Measurements from ENCODE around the gene ZSCAN10.

Gene ZSCAN10

GRCh38 chr16:3112058-3112880, 13.2 kb upstream of the ZSCAN10 start, which contains the start of gene ZNF205:
TSS of gene ZNF205 (plus strand) at chr16:3112586. CDS start at chr16:3113431, 845 bp downstream.
- peak; percentile 86 for DNase-seq (ENCODE audit: low spot score)

- peak; percentile 81 for DNase-seq (ENCODE audit: low spot score)
These were observed 7.3 kb upstream of the ZSCAN10 start for GRCh38 chr16:3106205-3106928.

GRCh38 chr16:3101841-3102470, 2.9 kb upstream of the ZSCAN10 start:
- no peak for DNase-seq (ENCODE audit: low spot score)

- DNase-seq (ENCODE audit: low spot score): no peak
These were observed 2.1 kb upstream of the ZSCAN10 start for GRCh38 chr16:3101018-3101840.

GRCh38 chr16:3099732-3100499, 822 bp upstream of the ZSCAN10 start:
- DNase-seq (ENCODE audit: low spot score): peak; percentile 64

- DNase-seq (ENCODE audit: low spot score): no peak
These were observed 269 bp upstream of the ZSCAN10 start for GRCh38 chr16:3099395-3099731.

GRCh38 chr16:3097266-3097665, 1.8 kb downstream of the ZSCAN10 start:
- DNase-seq (ENCODE audit: low spot score): no peak

- no peak for DNase-seq (ENCODE audit: low spot score)
These were observed 2.7 kb downstream of the ZSCAN10 start for GRCh38 chr16:3096362-3096761.

GRCh38 chr16:3095869-3096268, 3.2 kb downstream of the ZSCAN10 start:
- DNase-seq (ENCODE audit: low spot score): no peak

GRCh38 chr16:3094289-3095027, 4.6 kb downstream of the ZSCAN10 start:
- no peak for DNase-seq (ENCODE audit: low spot score)

- DNase-seq (ENCODE audit: low spot score): no peak
These were observed 6.6 kb downstream of the ZSCAN10 start for GRCh38 chr16:3092501-3092941.

GRCh38 chr16:3091551-3091950, 7.5 kb downstream of the ZSCAN10 start:
- DNase-seq (ENCODE audit: low spot score): no peak

- DNase-seq (ENCODE audit: low spot score): no peak
These were observed 9.1 kb downstream of the ZSCAN10 start for GRCh38 chr16:3089717-3090592.

- DNase-seq (ENCODE audit: low spot score): no peak
These were observed 10.0 kb downstream of the ZSCAN10 start for GRCh38 chr16:3088925-3089716.

- no peak for DNase-seq (ENCODE audit: low spot score)
These were observed 10.6 kb downstream of the ZSCAN10 start for GRCh38 chr16:3088450-3088849.

GRCh38 chr16:3087243-3088235, 11.6 kb downstream of the ZSCAN10 start:
- no peak for DNase-seq (ENCODE audit: low spot score)

GRCh38 chr16:3086596-3087242, 12.4 kb downstream of the ZSCAN10 start:
- DNase-seq (ENCODE audit: low spot score): no peak
